ENCODE measurements around the gene RALGAPB. TPM values are rescaled to one million over a fixed set of nuclear protein-coding genes. Genes with fewer than 3 reads are reported as not detected.

Gene RALGAPB
- polyA plus RNA-seq, 1 of the 3 experiments (the other 2 are of a cell fraction): 10.8 TPM

GRCh38 chr20:38453941-38454340, 18.7 kb upstream of the RALGAPB start:
- H3K9me2 ChIP-seq: no peaks in the 10 kb centered on the region
- POLR2A ChIA-PET: no interaction called here
- H3K4me2 ChIP-seq: no peak overlapping the region
- 92% methylated on average over 2 of the region's 2 CpGs for WGBS (ENCODE audit: low lambda C conversion rate)
- no peaks in the 10 kb centered on the region for H3K27me3 ChIP-seq (ENCODE audit: insufficient read depth)
- no peaks in the 10 kb centered on the region for H4K20me1 ChIP-seq (ENCODE audit: insufficient read depth)
- H3K36me3 ChIP-seq (replicated peaks in 1 of 2; ENCODE audit: control insufficient read depth in 1 of 2, insufficient read depth in 2 of 2, low read length in 1 of 2): peaks cover 8 to 20% of the 10 kb centered on the region in 2 experiments
- no peaks in the 10 kb centered on the region for H3K79me2 ChIP-seq (ENCODE audit: insufficient read depth)
- DNase-seq: no peak
- no peaks in the 10 kb centered on the region for H3K9me3 ChIP-seq
- H3K27ac ChIP-seq (ENCODE audit: low read depth in 2 of 2, low read length in 1 of 2): no peak overlapping the region
- CTCF ChIA-PET: interaction anchor here (4.8 kb wide), 1 partner anchor 19 kb away, joined by 22 read pairs; the partner anchor contains the start of gene SNHG17
- H2AFZ ChIP-seq (ENCODE audit: low read depth): no peak overlapping the region
- H3K4me3 ChIP-seq (ENCODE audit: low read depth in 2 of 2, low read length in 1 of 2): no peak overlapping the region
- TF ChIP-seq CHD2 (IDR thresholded peaks at IDR 0.05; ENCODE audit: low read length, partially characterized antibody) (no peak), EZH2phosphoT487 (IDR thresholded peaks at IDR 0.05; ENCODE audit: borderline replicate concordance, low read depth) (no peak), RXRA (IDR thresholded peaks at IDR 0.05; ENCODE audit: borderline replicate concordance, low read depth) (no peak), TEAD4 (IDR thresholded peaks at IDR 0.05; ENCODE audit: borderline replicate concordance, insufficient read depth) (no peak), SMC3 (IDR thresholded peaks at IDR 0.05; ENCODE audit: low read depth, low read length) (no peak), TAF1 (IDR thresholded peaks at IDR 0.05; ENCODE audit: borderline replicate concordance, low read depth, low read length) (no peak), MXI1 (IDR thresholded peaks at IDR 0.05; ENCODE audit: low read depth, low read length) (no peak), GATA2 (CRISPR knock-in tag; IDR thresholded peaks at IDR 0.05) (no peak), USF2 (IDR thresholded peaks at IDR 0.05; ENCODE audit: borderline replicate concordance, low read depth, low read length) (no peak), POLR2AphosphoS5 (IDR thresholded peaks at IDR 0.05; ENCODE audit: low read depth, low read length) (no peak), EP300 (IDR thresholded peaks at IDR 0.05; ENCODE audit: borderline replicate concordance in 1 of 2, low read depth in 1 of 2, low read length in 1 of 2) (no peak), FOXJ3 (CRISPR knock-in tag; IDR thresholded peaks at IDR 0.05) (no peak), TCF12 (IDR thresholded peaks at IDR 0.05) (no peak), FOSL2 (IDR thresholded peaks at IDR 0.05; ENCODE audit: borderline replicate concordance, low read depth) (no peak), FOXM1 (IDR thresholded peaks at IDR 0.05; ENCODE audit: low read depth) (no peak), NFIC (IDR thresholded peaks at IDR 0.05; ENCODE audit: borderline replicate concordance) (no peak), REST (IDR thresholded peaks at IDR 0.05; ENCODE audit: low read depth, low read length) (no peak)
- H3F3A ChIP-seq (replicated peaks; ENCODE audit: insufficient read depth): peaks cover 14% of the 10 kb centered on the region
- H3K4me1 ChIP-seq (ENCODE audit: control insufficient read depth in 1 of 2, insufficient read depth in 2 of 2, low read depth in 1 of 2, low read length in 1 of 2): peaks cover 0 to 8% of the 10 kb centered on the region in 2 experiments; a peak in 1 of 4 replicates
- H3K9ac ChIP-seq: no peak overlapping the region

Data from SK-N-SH (cell line).